ENCODE measurements around the gene ATP5IF1. TPM values are rescaled to one million over a fixed set of nuclear protein-coding genes. Genes with fewer than 3 reads are reported as not detected.

The ATP5IF1 gene
- total and polyA plus RNA-seq, 2 of the 4 experiments (the other 2 are of a cell fraction), result 33.7 to 105 TPM

DNA sequence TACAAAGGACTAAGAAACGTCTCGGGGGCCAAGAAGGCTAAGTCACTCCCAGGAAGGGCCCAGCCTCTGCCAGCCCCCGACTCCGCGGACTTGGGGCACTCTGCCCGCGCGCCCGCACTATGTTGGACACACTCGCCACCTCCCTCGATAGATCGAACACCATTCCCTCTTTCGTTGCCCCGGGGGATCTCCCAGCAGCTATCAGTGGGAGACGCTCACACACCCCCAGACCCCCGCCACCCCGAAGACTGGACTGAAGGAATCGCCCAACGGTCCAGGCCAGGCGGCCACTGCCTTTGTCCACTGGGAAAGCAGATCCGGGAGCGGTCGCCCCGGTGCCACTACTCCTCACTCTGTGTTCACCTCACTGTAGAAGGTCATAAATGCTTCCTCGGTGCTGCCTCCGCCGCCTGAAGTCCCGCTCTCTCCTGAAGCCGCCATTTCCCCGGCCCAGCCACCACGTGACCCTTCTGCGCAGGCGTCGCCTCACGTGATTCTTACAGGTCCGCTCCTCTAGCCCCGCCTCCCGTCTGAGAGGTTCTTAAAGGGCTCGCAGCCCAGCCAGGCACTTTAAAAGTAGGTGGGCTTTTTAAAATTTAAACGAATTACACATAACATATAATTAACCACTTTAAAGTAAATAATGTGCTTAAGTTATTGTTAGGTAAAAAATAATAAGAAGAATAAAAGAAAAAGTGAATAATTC, 3.2 kb upstream of the ATP5IF1 start, which contains the start of gene DNAJC8:
TSS of gene DNAJC8 (minus strand) at position 472 of the 706 bp plus-strand sequence. CDS start at position 441, 31 bp downstream.
- peaks cover 35 to 47% of the 10 kb centered on the region in 2 experiments for H3K79me1 ChIP-seq (ENCODE audit: low read depth in 1 of 2, low read length in 2 of 2)
- ChIA-PET CTCF (no interaction called here), POLR2A (ENCODE audit: unreplicated experiment) (interaction anchor here (0.6 kb wide), 1 partner anchor 36 kb away, joined by 5 read pairs; no protein-coding TSS in a partner anchor)
- peak within 1 kb of the TSS; percentile 87 for H4K5ac ChIP-seq (ENCODE audit: low read depth, low read length)
- H3K36me3 ChIP-seq (ENCODE audit: control insufficient read depth, insufficient read depth, low read length), result peaks cover 5% of the 10 kb centered on the region
- peak within 1 kb of the TSS; percentile 99 for H3K23ac ChIP-seq (ENCODE audit: low read depth, low read length)
- H3K56ac ChIP-seq (ENCODE audit: extremely low read depth, insufficient read depth, low read length), result peak within 1 kb of the TSS; percentile 84
- peak within 1 kb of the TSS; percentile 91 for H2AK5ac ChIP-seq (ENCODE audit: low read depth, low read length)
- peaks cover 11% of the 10 kb centered on the region; the same call in 1 of the 2 replicates for H4K20me1 ChIP-seq (ENCODE audit: insufficient read depth, low read length)
- H3K9me3 ChIP-seq (ENCODE audit: control insufficient read depth, insufficient read depth, low read length), result no peaks in the 10 kb centered on the region
- no peak within 1 kb of the TSS; the same call in 2 of the 3 replicates for H2BK15ac ChIP-seq (ENCODE audit: low read depth, low read length)
- H3K27ac ChIP-seq (ENCODE audit: insufficient read depth, low read length), result peak within 1 kb of the TSS; percentile 96
- DNase-seq (peak; percentile 90), ATAC-seq (ENCODE audit: low read depth) (peak; percentile 61)
- peak within 1 kb of the TSS; percentile 25; the same call in 1 of the 2 replicates for H3K18ac ChIP-seq (ENCODE audit: low read depth, low read length)
- peaks cover 2% of the 10 kb centered on the region; the same call in 1 of the 2 replicates for H3K4me1 ChIP-seq (ENCODE audit: control insufficient read depth, insufficient read depth, low read length)
- 0 out of 2 replicates have a peak within 1 kb of the TSS, but pooled peaks have one; percentile 33 for H2BK120ac ChIP-seq (ENCODE audit: low read depth, low read length)
- dilution Hi-C loops (cut with HindIII; ENCODE audit: low sequenced_read_pairs, unreplicated experiment), result no loop called here
- peak within 1 kb of the TSS; percentile 100 for H3K14ac ChIP-seq (replicated peaks; ENCODE audit: low read depth, low read length)
- H2AK9ac ChIP-seq (replicated peaks; ENCODE audit: low read depth, low read length, poor library complexity), result peak within 1 kb of the TSS; percentile 96
- TF ChIP-seq POLR2A (IDR thresholded peaks at IDR 0.05; ENCODE audit: low read depth, low read length) (peak; percentile 84), CHD1 (IDR thresholded peaks at IDR 0.05; ENCODE audit: low read depth, low read length) (no peak), MAZ (IDR thresholded peaks at IDR 0.05; ENCODE audit: borderline replicate concordance, low read depth, low read length) (peak; percentile 81), BHLHE40 (IDR thresholded peaks at IDR 0.05; ENCODE audit: low read depth, low read length) (peak; percentile 97), SMC3 (IDR thresholded peaks at IDR 0.05; ENCODE audit: low read depth, low read length) (no peak), USF2 (IDR thresholded peaks at IDR 0.05; ENCODE audit: low read depth, low read length) (peak; percentile 100), MAFK (IDR thresholded peaks at IDR 0.05; ENCODE audit: low read depth, low read length) (no peak), MXI1 (IDR thresholded peaks at IDR 0.05; ENCODE audit: borderline replicate concordance, low read depth, low read length) (peak; percentile 67), FOS (IDR thresholded peaks at IDR 0.05; ENCODE audit: low read depth, low read length) (peak; percentile 94), RFX5 (IDR thresholded peaks at IDR 0.05; ENCODE audit: low read depth, low read length) (no peak), CEBPB (IDR thresholded peaks at IDR 0.05; ENCODE audit: low read depth, low read length) (no peak), RCOR1 (IDR thresholded peaks at IDR 0.05; ENCODE audit: insufficient replicate concordance, low read length) (no peak), RAD21 (IDR thresholded peaks at IDR 0.05; ENCODE audit: low read length) (no peak), NFE2L2 (IDR thresholded peaks at IDR 0.05; ENCODE audit: low read depth, low read length) (no peak)
- TF ChIP-seq, protein P1, sequence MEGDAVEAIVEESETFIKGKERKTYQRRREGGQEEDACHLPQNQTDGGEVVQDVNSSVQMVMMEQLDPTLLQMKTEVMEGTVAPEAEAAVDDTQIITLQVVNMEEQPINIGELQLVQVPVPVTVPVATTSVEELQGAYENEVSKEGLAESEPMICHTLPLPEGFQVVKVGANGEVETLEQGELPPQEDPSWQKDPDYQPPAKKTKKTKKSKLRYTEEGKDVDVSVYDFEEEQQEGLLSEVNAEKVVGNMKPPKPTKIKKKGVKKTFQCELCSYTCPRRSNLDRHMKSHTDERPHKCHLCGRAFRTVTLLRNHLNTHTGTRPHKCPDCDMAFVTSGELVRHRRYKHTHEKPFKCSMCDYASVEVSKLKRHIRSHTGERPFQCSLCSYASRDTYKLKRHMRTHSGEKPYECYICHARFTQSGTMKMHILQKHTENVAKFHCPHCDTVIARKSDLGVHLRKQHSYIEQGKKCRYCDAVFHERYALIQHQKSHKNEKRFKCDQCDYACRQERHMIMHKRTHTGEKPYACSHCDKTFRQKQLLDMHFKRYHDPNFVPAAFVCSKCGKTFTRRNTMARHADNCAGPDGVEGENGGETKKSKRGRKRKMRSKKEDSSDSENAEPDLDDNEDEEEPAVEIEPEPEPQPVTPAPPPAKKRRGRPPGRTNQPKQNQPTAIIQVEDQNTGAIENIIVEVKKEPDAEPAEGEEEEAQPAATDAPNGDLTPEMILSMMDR (conservative IDR thresholded peaks at IDR 0.05; ENCODE audit: low read depth, low read length), result no peak
- H3K4me2 ChIP-seq (ENCODE audit: low read depth, low read length), result peak within 1 kb of the TSS; percentile 100
- no peak within 1 kb of the TSS for H2BK20ac ChIP-seq (ENCODE audit: low read depth, low read length)
- H3K4me3 ChIP-seq (ENCODE audit: insufficient read depth, low read depth, low read length), result peak within 1 kb of the TSS; percentile 85
- intact Hi-C loops (cut with micrococcal nuclease), result no loop called here
- H3K4ac ChIP-seq (ENCODE audit: low read depth, low read length), result peak within 1 kb of the TSS; percentile 92
- H3K27me3 ChIP-seq (ENCODE audit: control insufficient read depth, insufficient read depth, low read length), result no peaks in the 10 kb centered on the region
- peak within 1 kb of the TSS; percentile 93 for H2BK5ac ChIP-seq (ENCODE audit: low read depth, low read length, poor library complexity, severe bottlenecking)
- H3K9ac ChIP-seq (ENCODE audit: low read depth, low read length), result peak within 1 kb of the TSS; percentile 97
- H4K8ac ChIP-seq (ENCODE audit: low read depth in 2 of 2, low read length in 2 of 2), result peak within 1 kb of the TSS; percentile 78 to 98
- WGBS, 2 experiments (ENCODE audit: extremely low coverage in 2 of 2, insufficient read length in 1 of 2), result 0% methylated on average over 18 of the region's 40 CpGs; no CpG with 5 or more reads in 1 of the 2 experiments
- no TSS peak for BruUV-seq (replicated peaks)
- H4K91ac ChIP-seq (ENCODE audit: insufficient read depth, low read depth, low read length), result peak within 1 kb of the TSS; percentile 86
- H2AFZ ChIP-seq (replicated peaks; ENCODE audit: low read length, poor library complexity), result peak within 1 kb of the TSS; percentile 100
- in situ Hi-C loops (cut with MboI; ENCODE audit: low sequenced_read_pairs), result no loop called here
- H3K9me1 ChIP-seq (ENCODE audit: insufficient read depth, low read length), result peaks cover 14% of the 10 kb centered on the region

Measured in IMR-90 (cell line).